OCI-LY3 (cell line): ENCODE measurements around the gene ST6GALNAC1.

Experiments
- H2AFZ ChIP-seq: fragments of 200-600, 300-600 bp; shearing (Covaris generic); 2 replicates; pipeline ENCODE4 v1.6.0; 2014; ENCODE audit warnings: antibody characterized with exemption, low read depth, low read length
- H3K27ac ChIP-seq: fragments of 200-600, 300-600 bp; sonication (generic); 2 replicates; pipeline ENCODE4 v1.5.1; 2014; ENCODE audit warnings: mild to moderate bottlenecking, low read length, moderate library complexity, mixed read lengths
- H3K27me3 ChIP-seq: fragments of 200-600, 300-600 bp; sonication (generic); 2 replicates; pipeline ENCODE4 v1.6.1; 2014; ENCODE audit warnings: low read depth, low read length, mixed read lengths
- H3K36me3 ChIP-seq: fragments of 200-600, 300-600 bp; sonication (generic); replicated peaks from 2 replicates; pipeline ENCODE3; 2014; ENCODE audit warnings: low read depth, low read length, mixed read lengths
- H3K4me1 ChIP-seq: fragments of 300-600, 200-600 bp; sonication (generic); 2 replicates; pipeline ENCODE4 v1.6.1; 2014; ENCODE audit warnings: low read length, mixed read lengths
- H3K4me2 ChIP-seq: fragments of 200-600, 300-600 bp; sonication (generic); 2 replicates; pipeline ENCODE4 v1.6.1; 2014; ENCODE audit warnings: low read length, mixed read lengths
- H3K4me3 ChIP-seq: fragments of 300-600, 200-600 bp; sonication (generic); 2 replicates; pipeline ENCODE4 v1.5.1; 2014; ENCODE audit warnings: antibody characterized with exemption, mild to moderate bottlenecking, low read length, moderate library complexity
- H3K79me2 ChIP-seq: fragments of 300-600, 200-600 bp; shearing (Covaris generic); 2 replicates; pipeline ENCODE4 v1.6.1; 2014; ENCODE audit warnings: mild to moderate bottlenecking, low read length, mixed read lengths
- H3K9ac ChIP-seq: fragments of 300-600, 200-600 bp; shearing (Covaris generic); 2 replicates; pipeline ENCODE4 v1.6.0; 2014; ENCODE audit warnings: mild to moderate bottlenecking, low read length, moderate library complexity
- H3K9me3 ChIP-seq: fragments of 200-600, 300-600 bp; shearing (Covaris generic); 2 replicates; pipeline ENCODE4 v1.6.1; 2014; ENCODE audit warnings: low read length, mixed read lengths; ENCODE audit not compliant: insufficient read depth
- H4K20me1 ChIP-seq: fragments of 200-600, 300-600 bp; sonication (generic); 2 replicates; pipeline ENCODE4 v1.6.1; 2016; ENCODE audit warnings: low read length, mixed read lengths; ENCODE audit not compliant: insufficient read depth
- EZH2phosphoT487 ChIP-seq: fragments of 200-600 bp; shearing (Covaris generic); IDR thresholded peaks from 2 replicates; pipeline ENCODE4 v1.6.1; 2018; ENCODE audit warnings: antibody characterized with exemption, mixed run types, low read depth
- TF ChIP-seq, protein P1 (sequence below): fragments of 200-600, 300-600 bp; sonication (generic); IDR thresholded peaks from 2 replicates; pipeline ENCODE4 v1.5.1; 2014; ENCODE audit warnings: antibody characterized with exemption, low read length, low read depth

Gene ST6GALNAC1

GRCh38 chr17:76671123-76671911 lies 27.8 kb upstream of the ST6GALNAC1 start:
- peak overlapping the region; percentile 90 for H3K4me3 ChIP-seq
- peak overlapping the region; percentile 75 for H2AFZ ChIP-seq
- H3K4me1 ChIP-seq: peaks cover 18% of the 10 kb centered on the region
- peak overlapping the region; percentile 86 for H3K4me2 ChIP-seq
- no peaks in the 10 kb centered on the region for H3K9me3 ChIP-seq
- H3K27me3 ChIP-seq: 0 out of 2 replicates have a peak, but pooled peaks cover 6% of the 10 kb centered on the region
- H3K36me3 ChIP-seq: no peaks in the 10 kb centered on the region
- peak overlapping the region; percentile 72 for H3K9ac ChIP-seq
- peak overlapping the region; percentile 46 for H3K27ac ChIP-seq
- TF ChIP-seq, protein P1, sequence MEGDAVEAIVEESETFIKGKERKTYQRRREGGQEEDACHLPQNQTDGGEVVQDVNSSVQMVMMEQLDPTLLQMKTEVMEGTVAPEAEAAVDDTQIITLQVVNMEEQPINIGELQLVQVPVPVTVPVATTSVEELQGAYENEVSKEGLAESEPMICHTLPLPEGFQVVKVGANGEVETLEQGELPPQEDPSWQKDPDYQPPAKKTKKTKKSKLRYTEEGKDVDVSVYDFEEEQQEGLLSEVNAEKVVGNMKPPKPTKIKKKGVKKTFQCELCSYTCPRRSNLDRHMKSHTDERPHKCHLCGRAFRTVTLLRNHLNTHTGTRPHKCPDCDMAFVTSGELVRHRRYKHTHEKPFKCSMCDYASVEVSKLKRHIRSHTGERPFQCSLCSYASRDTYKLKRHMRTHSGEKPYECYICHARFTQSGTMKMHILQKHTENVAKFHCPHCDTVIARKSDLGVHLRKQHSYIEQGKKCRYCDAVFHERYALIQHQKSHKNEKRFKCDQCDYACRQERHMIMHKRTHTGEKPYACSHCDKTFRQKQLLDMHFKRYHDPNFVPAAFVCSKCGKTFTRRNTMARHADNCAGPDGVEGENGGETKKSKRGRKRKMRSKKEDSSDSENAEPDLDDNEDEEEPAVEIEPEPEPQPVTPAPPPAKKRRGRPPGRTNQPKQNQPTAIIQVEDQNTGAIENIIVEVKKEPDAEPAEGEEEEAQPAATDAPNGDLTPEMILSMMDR: no peak
- TF ChIP-seq EZH2phosphoT487: no peak
- 0 out of 2 replicates have a peak, but pooled peaks cover 2% of the 10 kb centered on the region for H3K79me2 ChIP-seq
- H4K20me1 ChIP-seq: no peaks in the 10 kb centered on the region

DNA sequence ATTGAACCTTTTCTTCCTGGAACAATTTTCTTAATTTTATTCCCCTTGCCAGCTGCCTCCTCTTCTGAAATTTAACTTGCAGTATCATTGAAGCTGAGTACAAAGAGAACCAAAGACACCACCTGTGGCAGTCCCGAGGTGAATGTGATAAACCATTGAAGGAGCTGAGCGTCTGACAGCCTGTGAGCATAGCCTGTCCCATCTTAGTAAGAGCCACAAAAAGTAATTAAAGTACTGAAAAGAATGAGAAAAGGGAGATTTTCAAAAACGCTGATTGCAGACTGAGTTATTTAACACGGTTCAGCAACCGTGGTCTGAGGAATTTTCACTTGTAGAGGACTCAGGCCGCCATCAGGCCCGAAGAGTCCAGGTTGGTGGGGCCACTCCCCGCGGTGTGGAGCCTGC lies 27.2 kb upstream of the ST6GALNAC1 start:
- Histone ChIP-seq H3K9ac (peak overlapping the region; percentile 72; the same call in 1 of the 2 replicates), H3K4me3 (peak overlapping the region; percentile 80)

DNA sequence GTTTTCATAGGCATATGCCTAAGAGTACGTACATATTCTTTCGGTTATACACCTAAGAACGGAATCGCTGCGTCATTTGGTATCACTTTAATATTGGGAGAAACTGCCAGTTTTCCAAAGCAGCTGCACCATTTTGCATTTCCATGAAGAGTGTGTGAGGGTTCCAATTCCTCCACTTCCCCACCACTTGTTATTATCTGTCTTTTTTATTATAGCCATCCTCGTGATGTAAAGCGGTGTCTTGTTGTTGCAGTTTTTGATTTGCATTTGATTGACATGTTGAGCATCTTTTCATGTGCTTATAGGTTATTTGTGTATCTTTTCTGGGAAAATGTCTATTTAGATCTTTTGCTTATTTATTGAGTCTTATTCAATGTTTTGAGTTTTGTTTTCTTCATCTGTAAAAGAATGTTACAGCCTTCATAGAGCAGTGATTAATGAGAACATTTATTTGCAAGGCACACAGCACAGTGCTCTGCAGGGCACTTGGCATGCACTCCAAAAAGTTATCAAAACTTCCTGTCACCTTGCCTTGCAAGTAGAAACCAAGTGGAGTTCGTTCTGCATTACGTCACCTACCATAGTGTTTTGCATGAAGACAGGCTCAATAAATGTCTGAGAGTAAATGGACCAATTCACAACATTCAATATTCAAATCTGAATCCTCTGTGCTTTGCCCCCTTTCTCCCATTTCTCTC lies 26.6 kb upstream of the ST6GALNAC1 start:
- no peak overlapping the region; the same call in 1 of the 2 replicates for H3K4me2 ChIP-seq
- H3K27ac ChIP-seq: no peak overlapping the region
- TF ChIP-seq EZH2phosphoT487: no peak
- TF ChIP-seq, protein P1: no peak
- no peaks in the 10 kb centered on the region for H4K20me1 ChIP-seq
- H3K4me1 ChIP-seq: peaks cover 18% of the 10 kb centered on the region
- H3K9me3 ChIP-seq: no peaks in the 10 kb centered on the region
- H3K4me3 ChIP-seq: no peak overlapping the region
- H2AFZ ChIP-seq: peak overlapping the region; percentile 75; the same call in 1 of the 2 replicates
- no peak overlapping the region for H3K9ac ChIP-seq
- no peaks in the 10 kb centered on the region for H3K36me3 ChIP-seq
- H3K79me2 ChIP-seq: 0 out of 2 replicates have a peak, but pooled peaks cover 2% of the 10 kb centered on the region
- H3K27me3 ChIP-seq: 0 out of 2 replicates have a peak, but pooled peaks cover 6% of the 10 kb centered on the region

More for the DNA sequence above, 27.2 kb upstream of the ST6GALNAC1 start:
- Histone ChIP-seq H3K36me3 (no peaks in the 10 kb centered on the region), H3K79me2 (0 out of 2 replicates have a peak, but pooled peaks cover 2% of the 10 kb centered on the region), H3K9me3 (no peaks in the 10 kb centered on the region), H2AFZ (peak overlapping the region; percentile 75), H3K4me1 (peaks cover 18% of the 10 kb centered on the region), H3K27ac (no peak overlapping the region), H4K20me1 (no peaks in the 10 kb centered on the region), H3K27me3 (0 out of 2 replicates have a peak, but pooled peaks cover 6% of the 10 kb centered on the region), H3K4me2 (peak overlapping the region; percentile 86)
- TF ChIP-seq, protein P1: no peak
- no peak for TF ChIP-seq EZH2phosphoT487
